Stimulated activated CD8-positive, alpha-beta memory T cell treated with anti-CD3 and anti-CD28 coated beads, Interleukin-2, amount 100 ng/mL, for 1 hour (primary cell): ENCODE measurements around the gene RAD9A.

Source experiments
- DNase-seq, 2 donors: peaks; one replicate each; pipeline ENCODE4 v3.0.0-alpha.2; 2020; ENCODE audit warnings: low read depth in 2 of 2

RAD9A gene

GRCh38 chr11:67391304-67392182 lies at the start of gene RAD9A:
Gene RAD9A, plus strand, starts transcription at chr11:67391986. Its CDS starts 59 bp downstream, at chr11:67392045.
- DNase-seq = peak; percentile 88 to 92

- DNase-seq = no peak
Observed at GRCh38 chr11:67344264-67344663, 47.5 kb upstream of the RAD9A start.

- no peak for DNase-seq
Observed at GRCh38 chr11:67345247-67345919, 46.4 kb upstream of the RAD9A start.

GRCh38 chr11:67345920-67346819 lies 45.6 kb upstream of the RAD9A start:
- DNase-seq = no peak

- DNase-seq = no peak
Observed at GRCh38 chr11:67347964-67348749, 43.6 kb upstream of the RAD9A start.

GRCh38 chr11:67349036-67349435 lies 42.8 kb upstream of the RAD9A start:
- no peak for DNase-seq

GRCh38 chr11:67349457-67349856 lies 42.3 kb upstream of the RAD9A start:
- no peak for DNase-seq

GRCh38 chr11:67349928-67350465 lies 41.8 kb upstream of the RAD9A start:
- DNase-seq = no peak

- DNase-seq = peak in 1 of 2 donors; percentile 42
Observed at GRCh38 chr11:67351275-67352005, 40.3 kb upstream of the RAD9A start.

- DNase-seq = no peak
Observed at GRCh38 chr11:67352546-67353316, 39.1 kb upstream of the RAD9A start.

GRCh38 chr11:67353317-67354074 lies 38.3 kb upstream of the RAD9A start, which contains the start of gene POLD4:
Gene POLD4, minus strand, starts transcription at chr11:67353546. Its CDS starts 147 bp downstream, at chr11:67353399.
- DNase-seq = peak; percentile 93 to 94

GRCh38 chr11:67354075-67355022 lies 37.4 kb upstream of the RAD9A start:
- no peak for DNase-seq

GRCh38 chr11:67355023-67355793 lies 36.6 kb upstream of the RAD9A start:
- no peak for DNase-seq

- no peak for DNase-seq
Observed at GRCh38 chr11:67355794-67356386, 35.9 kb upstream of the RAD9A start.

GRCh38 chr11:67356387-67356863 lies 35.4 kb upstream of the RAD9A start:
- DNase-seq = no peak
